ENCODE measurements around the gene JAKMIP1.
A peak's percentile ranks its signal among the peaks of the same experiment; 100 is the strongest.

JAKMIP1 gene

DNA sequence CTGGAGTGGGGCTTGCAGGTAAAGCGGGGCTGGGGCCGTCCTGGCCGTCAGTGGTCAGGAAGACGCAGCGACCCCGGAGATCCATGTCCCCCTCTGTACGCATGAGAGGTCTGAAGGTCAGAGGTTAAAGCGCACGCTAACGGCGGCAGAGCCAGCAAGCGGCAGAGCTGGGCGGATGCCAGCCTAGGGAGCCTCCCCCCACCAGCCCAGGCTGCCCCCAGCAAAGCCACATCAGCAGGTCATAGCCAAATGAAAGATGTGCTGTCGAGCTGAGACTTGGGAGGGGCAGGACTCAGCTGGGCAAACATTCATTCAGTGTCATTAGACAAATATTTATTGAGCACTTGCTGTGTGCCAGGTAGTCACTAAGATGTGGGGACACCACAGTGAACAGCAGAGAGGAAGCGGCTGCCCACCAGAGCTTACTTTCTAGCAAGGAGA, 593 bp upstream of the JAKMIP1 start:
- H3K9me3 Mint-ChIP-seq: peaks cover 8% of the 10 kb centered on the region
- peaks cover 30% of the 10 kb centered on the region for H3K4me1 Mint-ChIP-seq (ENCODE audit: low read depth)
- peak overlapping the region; percentile 35 for H3K27ac Mint-ChIP-seq
- H3K4me3 Mint-ChIP-seq: peak overlapping the region; percentile 64
- peaks cover 5% of the 10 kb centered on the region for H3K36me3 Mint-ChIP-seq (ENCODE audit: low read depth)
- H3K27me3 Mint-ChIP-seq: peaks cover 54% of the 10 kb centered on the region
- no peak for DNase-seq

- DNase-seq: peak; percentile 59
- H3K9me3 Mint-ChIP-seq: peaks cover 8% of the 10 kb centered on the region
- peaks cover 33% of the 10 kb centered on the region for H3K4me1 Mint-ChIP-seq (ENCODE audit: low read depth)
- H3K36me3 Mint-ChIP-seq (ENCODE audit: low read depth): peaks cover 5% of the 10 kb centered on the region
- no peak overlapping the region for H3K27ac Mint-ChIP-seq
- peaks cover 59% of the 10 kb centered on the region for H3K27me3 Mint-ChIP-seq
- peak overlapping the region; percentile 79 for H3K4me3 Mint-ChIP-seq
Observed at GRCh38 chr4:6199422-6199921, 877 bp downstream of the JAKMIP1 start.

- Mint-ChIP-seq H3K36me3 (ENCODE audit: low read depth) (peaks cover 5% of the 10 kb centered on the region), H3K27me3 (peaks cover 60% of the 10 kb centered on the region), H3K27ac (peak overlapping the region; percentile 89), H3K9me3 (peaks cover 8% of the 10 kb centered on the region), H3K4me1 (ENCODE audit: low read depth) (peaks cover 33% of the 10 kb centered on the region), H3K4me3 (peak overlapping the region; percentile 79)
- DNase-seq: peak; percentile 59
Observed at GRCh38 chr4:6198768-6199421, 1.5 kb downstream of the JAKMIP1 start.

DNA sequence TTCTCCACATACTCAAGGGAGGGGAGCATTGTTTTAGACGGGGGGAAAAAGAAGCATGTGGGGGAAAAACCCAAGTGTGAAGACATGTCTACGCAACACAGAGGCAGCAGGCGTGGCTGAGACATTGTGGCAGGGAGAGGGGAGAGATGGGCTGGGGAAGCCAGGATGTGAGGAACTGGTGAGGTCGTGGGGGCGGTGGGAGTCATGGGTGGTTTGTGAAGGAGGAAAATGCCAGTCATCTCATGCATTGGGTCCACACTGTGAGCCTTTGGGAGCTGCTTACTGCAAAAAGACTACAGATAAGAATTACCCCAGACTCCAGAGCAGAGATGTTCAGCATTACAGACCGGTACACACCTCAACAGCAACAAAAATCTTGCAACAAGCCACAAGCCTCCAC, 2.1 kb downstream of the JAKMIP1 start:
- DNase-seq: peak; percentile 76
- Mint-ChIP-seq H3K27ac (peak overlapping the region; percentile 89), H3K4me3 (peak overlapping the region; percentile 79), H3K4me1 (ENCODE audit: low read depth) (peaks cover 33% of the 10 kb centered on the region), H3K27me3 (peaks cover 64% of the 10 kb centered on the region), H3K36me3 (ENCODE audit: low read depth) (peaks cover 5% of the 10 kb centered on the region), H3K9me3 (peaks cover 8% of the 10 kb centered on the region)

- Mint-ChIP-seq H3K36me3 (ENCODE audit: low read depth) (peaks cover 5% of the 10 kb centered on the region), H3K27ac (peak overlapping the region; percentile 89)
Observed at GRCh38 chr4:6197433-6198174, 2.7 kb downstream of the JAKMIP1 start.

GRCh38 chr4:6196871-6197270, 3.5 kb downstream of the JAKMIP1 start:
- DNase-seq: no peak
- peaks cover 8% of the 10 kb centered on the region for H3K9me3 Mint-ChIP-seq
- H3K27me3 Mint-ChIP-seq: peaks cover 56% of the 10 kb centered on the region
- H3K27ac Mint-ChIP-seq: no peak overlapping the region
- peaks cover 33% of the 10 kb centered on the region for H3K4me1 Mint-ChIP-seq (ENCODE audit: low read depth)
- peaks cover 5% of the 10 kb centered on the region for H3K36me3 Mint-ChIP-seq (ENCODE audit: low read depth)
- no peak overlapping the region for H3K4me3 Mint-ChIP-seq

More at GRCh38 chr4:6197433-6198174, 2.7 kb downstream of the JAKMIP1 start:
- Mint-ChIP-seq H3K9me3 (peaks cover 8% of the 10 kb centered on the region), H3K4me1 (ENCODE audit: low read depth) (peaks cover 33% of the 10 kb centered on the region), H3K27me3 (peaks cover 63% of the 10 kb centered on the region), H3K4me3 (peak overlapping the region; percentile 79)
- DNase-seq: no peak

DNA sequence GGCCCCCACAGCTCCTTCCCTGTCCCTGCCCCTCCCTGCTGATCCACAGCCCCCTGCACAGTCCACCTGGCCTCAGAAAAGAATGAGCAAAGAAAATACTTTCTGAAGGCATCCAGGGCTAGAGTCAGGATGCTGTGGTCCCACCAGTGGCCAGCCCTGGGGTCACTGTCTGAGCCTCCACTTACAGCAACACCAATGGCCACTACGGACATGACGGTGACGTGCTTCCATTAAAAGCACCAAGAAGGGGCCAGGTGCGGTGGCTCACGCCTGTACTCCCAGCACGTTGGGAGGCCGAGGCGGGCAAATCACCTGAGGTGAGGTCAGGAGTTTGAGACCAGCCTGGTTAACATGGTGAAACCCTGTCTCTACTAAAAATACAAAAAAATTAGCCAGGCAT, 4.0 kb downstream of the JAKMIP1 start:
- H3K27ac Mint-ChIP-seq: no peak overlapping the region
- H3K36me3 Mint-ChIP-seq (ENCODE audit: low read depth): peaks cover 5% of the 10 kb centered on the region
- no peak overlapping the region for H3K4me3 Mint-ChIP-seq
- H3K27me3 Mint-ChIP-seq: peaks cover 50% of the 10 kb centered on the region
- DNase-seq: no peak
- peaks cover 3% of the 10 kb centered on the region for H3K9me3 Mint-ChIP-seq
- H3K4me1 Mint-ChIP-seq (ENCODE audit: low read depth): peaks cover 30% of the 10 kb centered on the region

DNA sequence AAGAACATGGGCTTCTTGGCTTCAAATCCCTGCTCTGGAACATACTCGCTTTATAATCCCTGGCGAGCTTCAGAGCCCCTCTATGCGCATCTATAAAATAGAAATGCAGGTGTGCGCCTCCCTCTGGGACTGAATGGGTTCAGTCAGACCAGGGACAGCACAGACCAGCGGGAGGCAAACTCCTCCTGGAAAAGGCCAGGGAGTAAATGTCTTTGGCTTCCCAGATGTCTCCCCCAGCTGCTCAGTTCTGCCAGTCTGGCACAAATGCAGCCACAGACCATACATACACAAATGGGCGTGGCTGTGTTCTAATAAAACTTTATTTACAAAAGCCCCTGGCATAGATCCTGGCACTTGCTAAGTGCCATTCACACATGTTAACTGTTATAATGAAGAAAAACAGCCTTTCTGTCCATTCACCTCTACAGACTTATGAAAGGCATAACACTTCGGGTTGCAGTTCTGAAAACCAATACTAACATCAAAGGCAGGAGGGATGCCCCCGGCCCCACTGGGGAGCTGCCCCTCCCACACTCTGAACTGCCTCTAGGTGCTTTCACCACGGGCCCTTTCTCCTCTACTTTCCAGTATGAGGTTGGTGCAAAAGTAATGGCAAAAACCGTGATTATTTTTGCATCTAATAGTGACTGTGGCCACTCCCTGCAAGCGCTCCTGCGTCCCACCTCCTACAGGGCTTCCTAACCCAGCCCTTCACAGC, 4.6 kb downstream of the JAKMIP1 start:
- Mint-ChIP-seq H3K27ac (no peak overlapping the region), H3K4me3 (no peak overlapping the region), H3K27me3 (peaks cover 48% of the 10 kb centered on the region), H3K4me1 (ENCODE audit: low read depth) (peaks cover 25% of the 10 kb centered on the region), H3K9me3 (no peaks in the 10 kb centered on the region), H3K36me3 (ENCODE audit: low read depth) (peaks cover 5% of the 10 kb centered on the region)
- DNase-seq: no peak

DNA sequence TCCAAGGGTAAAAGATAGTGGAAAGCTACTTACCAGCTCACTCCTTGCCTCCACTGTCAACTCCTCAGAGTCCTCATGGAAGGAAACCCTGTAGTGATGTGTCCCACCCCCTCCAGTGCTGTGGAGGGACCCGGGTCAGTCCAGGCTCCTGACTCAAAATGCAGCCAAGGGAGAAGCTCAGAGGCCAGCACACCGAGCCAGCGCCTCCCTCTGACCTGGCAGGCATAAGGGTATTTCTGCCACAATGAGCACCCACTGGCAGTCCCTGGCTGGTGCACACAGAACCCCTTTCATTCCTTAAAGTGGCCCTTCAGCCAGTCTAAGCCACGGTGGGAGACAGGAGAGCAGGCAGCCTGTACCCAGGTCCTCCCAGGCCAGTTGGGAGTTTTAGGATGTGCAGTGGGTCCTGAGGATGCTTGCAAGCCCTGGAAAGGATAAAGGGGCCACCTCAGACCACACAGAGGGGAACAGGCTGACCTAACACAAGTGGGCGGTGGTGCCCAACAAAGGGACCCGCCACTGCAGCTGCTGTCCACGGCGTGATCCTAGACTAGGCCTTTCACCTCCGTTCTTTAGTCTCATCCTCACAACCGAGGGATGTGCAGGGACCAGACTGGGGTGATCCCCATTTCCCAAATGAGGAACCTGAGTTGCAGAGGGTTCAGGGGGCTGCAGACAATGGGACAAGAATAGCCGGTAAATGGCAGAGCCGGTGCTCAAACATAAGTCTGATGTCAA, 5.7 kb downstream of the JAKMIP1 start:
- H3K27me3 Mint-ChIP-seq: peaks cover 53% of the 10 kb centered on the region
- H3K9me3 Mint-ChIP-seq: no peaks in the 10 kb centered on the region
- H3K27ac Mint-ChIP-seq: no peak overlapping the region
- no peak for DNase-seq
- H3K4me3 Mint-ChIP-seq: no peak overlapping the region
- peaks cover 5% of the 10 kb centered on the region for H3K36me3 Mint-ChIP-seq (ENCODE audit: low read depth)
- peaks cover 25% of the 10 kb centered on the region for H3K4me1 Mint-ChIP-seq (ENCODE audit: low read depth)

- Mint-ChIP-seq H3K27me3 (peaks cover 45% of the 10 kb centered on the region), H3K36me3 (ENCODE audit: low read depth) (peaks cover 3% of the 10 kb centered on the region), H3K9me3 (no peaks in the 10 kb centered on the region), H3K4me3 (no peak overlapping the region), H3K27ac (no peak overlapping the region), H3K4me1 (ENCODE audit: low read depth) (peaks cover 18% of the 10 kb centered on the region)
- no peak for DNase-seq
Observed at GRCh38 chr4:6193399-6193798, 7.0 kb downstream of the JAKMIP1 start.

DNA sequence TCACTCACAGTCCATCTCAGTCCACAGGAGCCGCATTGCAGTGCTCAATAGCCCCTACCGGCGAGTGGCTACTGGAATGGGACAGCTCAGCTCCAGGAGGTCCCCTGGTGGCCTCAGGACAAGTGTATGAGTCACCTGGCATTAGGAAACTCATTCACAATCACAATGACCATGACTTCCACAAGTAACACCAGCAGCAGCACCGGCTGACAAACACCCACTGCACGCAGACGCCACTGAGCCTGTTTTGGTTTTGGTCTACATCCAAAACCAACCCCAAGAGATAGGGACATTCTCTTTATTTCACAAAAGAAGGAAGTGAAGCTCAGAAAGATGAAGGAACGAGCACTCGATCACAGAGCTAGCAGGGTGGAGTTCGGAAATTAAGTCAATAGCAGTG, 8.1 kb downstream of the JAKMIP1 start:
- Mint-ChIP-seq H3K4me3 (no peak overlapping the region), H3K4me1 (ENCODE audit: low read depth) (peaks cover 7% of the 10 kb centered on the region), H3K27me3 (peaks cover 33% of the 10 kb centered on the region), H3K9me3 (no peaks in the 10 kb centered on the region), H3K27ac (no peak overlapping the region), H3K36me3 (ENCODE audit: low read depth) (no peaks in the 10 kb centered on the region)
- DNase-seq: no peak

DNA sequence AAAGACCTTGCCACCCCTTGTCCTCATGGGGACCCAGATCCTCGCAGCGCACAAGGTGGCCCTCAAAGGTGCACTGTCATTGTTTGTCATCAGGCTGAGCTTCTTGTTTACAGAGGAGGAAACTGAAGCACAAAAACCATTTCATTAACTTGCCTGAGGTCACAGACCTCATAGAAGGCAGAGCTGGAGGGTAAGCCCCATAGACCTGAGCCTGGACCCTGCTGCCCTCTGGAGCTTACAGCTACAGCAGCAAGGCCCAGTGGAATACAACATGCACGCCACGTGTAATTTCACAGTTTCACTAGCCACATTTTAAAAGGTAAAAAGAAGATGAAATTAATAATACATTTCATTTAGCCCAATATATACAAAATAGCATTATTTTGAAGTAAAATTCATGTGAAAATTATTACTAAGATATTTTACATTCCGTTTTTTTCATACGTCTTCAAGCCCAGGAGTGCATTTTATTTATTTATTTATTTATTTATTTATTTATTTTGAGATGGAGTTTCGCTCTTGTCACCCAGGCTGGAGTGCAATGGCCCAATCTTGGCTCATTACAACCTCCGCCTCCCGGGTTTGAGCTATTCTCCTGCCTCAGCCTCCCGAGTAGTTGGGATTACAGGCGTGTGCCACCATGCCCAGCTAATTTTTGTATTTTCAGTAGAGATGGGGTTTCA, 8.8 kb downstream of the JAKMIP1 start:
- no peak for DNase-seq
- no peaks in the 10 kb centered on the region for H3K9me3 Mint-ChIP-seq
- peaks cover 5% of the 10 kb centered on the region for H3K4me1 Mint-ChIP-seq (ENCODE audit: low read depth)
- H3K27me3 Mint-ChIP-seq: peaks cover 28% of the 10 kb centered on the region
- H3K4me3 Mint-ChIP-seq: no peak overlapping the region
- no peaks in the 10 kb centered on the region for H3K36me3 Mint-ChIP-seq (ENCODE audit: low read depth)
- H3K27ac Mint-ChIP-seq: no peak overlapping the region

DNA sequence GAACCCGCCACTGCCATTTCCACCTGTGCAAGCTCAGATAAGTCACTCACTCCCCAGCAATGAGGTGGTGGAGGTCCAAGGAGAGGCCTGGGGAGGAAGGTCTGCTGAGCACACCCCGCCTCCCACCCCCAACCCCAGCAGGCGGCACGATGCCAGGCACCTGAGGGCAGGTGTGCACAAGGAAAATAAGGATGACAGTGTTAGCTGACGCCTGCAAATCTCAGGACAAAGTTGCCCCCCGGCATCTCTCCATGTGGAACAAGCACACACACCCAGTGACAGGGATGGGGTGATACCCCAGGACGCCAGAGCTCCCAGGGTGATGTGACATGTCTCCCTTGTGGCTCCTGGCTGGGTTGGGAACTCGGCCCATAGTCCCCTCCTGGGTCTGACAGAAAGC, 9.9 kb downstream of the JAKMIP1 start:
- no peak for DNase-seq
- Mint-ChIP-seq H3K4me1 (ENCODE audit: low read depth) (no peaks in the 10 kb centered on the region), H3K27ac (no peak overlapping the region), H3K4me3 (no peak overlapping the region), H3K9me3 (no peaks in the 10 kb centered on the region), H3K27me3 (peaks cover 19% of the 10 kb centered on the region), H3K36me3 (ENCODE audit: low read depth) (no peaks in the 10 kb centered on the region)

DNA sequence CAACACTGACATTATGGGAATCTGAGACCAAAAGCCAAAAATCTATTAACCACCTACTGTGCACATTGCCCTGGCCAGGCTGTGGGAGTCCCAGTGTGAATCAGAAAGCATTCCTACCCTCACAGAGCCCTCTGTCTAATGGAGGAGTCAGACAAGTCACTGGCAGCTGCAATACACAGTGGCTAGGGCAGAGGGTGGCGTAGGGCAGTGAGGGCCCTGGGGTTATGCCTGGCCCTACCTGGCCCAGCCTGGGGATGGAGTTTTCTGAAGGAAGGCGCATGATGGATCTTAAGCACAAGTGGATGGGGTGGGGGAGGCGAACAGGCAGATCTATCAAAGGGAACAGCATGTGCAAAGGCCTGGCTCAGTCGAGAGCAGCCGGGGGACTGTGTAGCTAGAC, 10.8 kb downstream of the JAKMIP1 start:
- Mint-ChIP-seq H3K27ac (no peak overlapping the region), H3K27me3 (peaks cover 18% of the 10 kb centered on the region), H3K4me1 (ENCODE audit: low read depth) (peaks cover 2% of the 10 kb centered on the region), H3K9me3 (no peaks in the 10 kb centered on the region), H3K4me3 (no peak overlapping the region), H3K36me3 (ENCODE audit: low read depth) (no peaks in the 10 kb centered on the region)
- DNase-seq: no peak
